Endodermal cell (in vitro differentiated cells): Measurements from ENCODE around the gene AK9. TPM values are rescaled to one million over a fixed set of nuclear protein-coding genes. Genes with fewer than 3 reads are reported as not detected.

ENCODE experiments used
- DNase-seq: peaks from one replicate; pipeline ENCODE4 v3.0.0-alpha.2; 2017
- H3K27ac ChIP-seq: 2 replicates; pipeline ENCODE4 v1.5.1; 2013; ENCODE audit warnings: mild to moderate bottlenecking, low read depth, low read length, moderate library complexity
- H3K27me3 ChIP-seq: 2 replicates; pipeline ENCODE4 v1.6.1; 2013; ENCODE audit warnings: mild to moderate bottlenecking, low read length, moderate library complexity; ENCODE audit not compliant: insufficient read depth, control insufficient read depth, poor library complexity, severe bottlenecking
- H3K36me3 ChIP-seq: 2 replicates; pipeline ENCODE4 v1.7.0; 2013; ENCODE audit warnings: mild to moderate bottlenecking, low read length, moderate library complexity; ENCODE audit not compliant: control insufficient read depth, insufficient read depth
- H3K4me1 ChIP-seq: one replicate; pipeline ENCODE4 v1.7.0; 2013; ENCODE audit warnings: low read length; ENCODE audit not compliant: control insufficient read depth, insufficient read depth
- H3K4me3 ChIP-seq: 2 replicates; pipeline ENCODE4 v1.5.1; 2013; ENCODE audit warnings: mild to moderate bottlenecking, low read length, moderate library complexity
- H3K9ac ChIP-seq: 2 replicates; pipeline ENCODE4 v1.6.1; 2013; ENCODE audit warnings: mild to moderate bottlenecking, low read length, moderate library complexity; ENCODE audit not compliant: poor library complexity, severe bottlenecking; ENCODE audit errors: extremely low read depth
- H3K9me3 ChIP-seq: 2 replicates; pipeline ENCODE4 v1.6.1; 2013; ENCODE audit warnings: mild to moderate bottlenecking, low read length, moderate library complexity; ENCODE audit not compliant: control insufficient read depth
- H3K27ac Mint-ChIP-seq: 2 replicates; pipeline ENCODE4 v1.8.0; 2020; ENCODE audit warnings: mixed read lengths
- H3K27me3 Mint-ChIP-seq: 2 replicates; pipeline ENCODE4 v1.8.0; 2021; ENCODE audit warnings: mild to moderate bottlenecking, mixed read lengths; ENCODE audit not compliant: insufficient read depth
- H3K36me3 Mint-ChIP-seq: 2 replicates; pipeline ENCODE4 v1.8.0; 2020; ENCODE audit warnings: low read depth, mixed read lengths
- H3K4me1 Mint-ChIP-seq: 2 replicates; pipeline ENCODE4 v1.8.0; 2020; ENCODE audit warnings: mixed read lengths
- H3K4me3 Mint-ChIP-seq: 2 replicates; pipeline ENCODE4 v1.8.0; 2020; ENCODE audit warnings: mild to moderate bottlenecking, moderate library complexity, mixed read lengths
- H3K9me3 Mint-ChIP-seq: 2 replicates; pipeline ENCODE4 v1.8.0; 2020; ENCODE audit warnings: mild to moderate bottlenecking, mixed read lengths
- CTCF ChIP-seq: fragments of 200-600 bp; sonication (generic); conservative IDR thresholded peaks from 2 replicates; pipeline ENCODE4 v1.5.0; 2021; ENCODE audit warnings: antibody characterized with exemption, mild to moderate bottlenecking
- WGBS, 2 experiments: methylation state at CpG; one replicate each; pipeline versions ENCODE4 v1.1.5 to v1.1.7; 2013; ENCODE audit warnings: missing lambda C conversion rate in 2 of 2, mixed read lengths in 1 of 2; ENCODE audit not compliant: insufficient coverage in 1 of 2, insufficient read length in 1 of 2; 5-methylcytosine and 5-hydroxymethylcytosine counted together
- total RNA-seq, 2 donors: library from RNA; stranded (reverse); fragmentation: NEBNext Ultra II Directional in 1 of 2; extraction: Animal tissue kit (Norgen Biotek cat#: 25700) in 1 of 2; gene quantifications; 2 replicates in 1 of 2; 3 replicates in 1 of 2; pipeline ENCODE4 v1.2.1, GENCODE V29; 2021

The AK9 gene
- total RNA-seq, 2 donors from 2014 or later, result 1.8 to 2.7 TPM

GRCh38 chr6:109722564-109723254 lies 31.7 kb upstream of the AK9 start:
- 94 to 97% methylated on average over 3 of the region's 3 CpGs for WGBS, 2 experiments

GRCh38 chr6:109722011-109722410 lies 31.0 kb upstream of the AK9 start:
- Mint-ChIP-seq H3K27me3 (no peaks in the 10 kb centered on the region), H3K9me3 (peaks cover 17% of the 10 kb centered on the region), H3K27ac (no peak overlapping the region), H3K4me3 (no peak overlapping the region), H3K4me1 (no peaks in the 10 kb centered on the region), H3K36me3 (peaks cover 43% of the 10 kb centered on the region)
- no peak for TF ChIP-seq CTCF
- WGBS, 2 experiments, result 95% methylated on average over 3 of the region's 3 CpGs; no CpG with 5 or more reads in 1 of the 2 experiments
- H3K9ac ChIP-seq, result no peak overlapping the region
- no peak overlapping the region for H3K4me3 ChIP-seq
- H3K36me3 ChIP-seq, result no peaks in the 10 kb centered on the region
- no peaks in the 10 kb centered on the region for H3K4me1 ChIP-seq
- H3K9me3 ChIP-seq, result peaks cover 8% of the 10 kb centered on the region
- H3K27ac ChIP-seq, result no peak overlapping the region
- H3K27me3 ChIP-seq, result no peaks in the 10 kb centered on the region
- DNase-seq, result no peak

More at GRCh38 chr6:109722564-109723254, 31.7 kb upstream of the AK9 start:
- no peak for DNase-seq
- Mint-ChIP-seq H3K27me3 (no peaks in the 10 kb centered on the region), H3K4me3 (no peak overlapping the region), H3K9me3 (peaks cover 17% of the 10 kb centered on the region), H3K36me3 (peaks cover 45% of the 10 kb centered on the region), H3K27ac (no peak overlapping the region), H3K4me1 (peaks cover 6% of the 10 kb centered on the region)
- Histone ChIP-seq H3K4me3 (no peak overlapping the region), H3K9ac (no peak overlapping the region), H3K9me3 (peaks cover 8% of the 10 kb centered on the region), H3K27ac (no peak overlapping the region), H3K4me1 (no peaks in the 10 kb centered on the region), H3K36me3 (no peaks in the 10 kb centered on the region), H3K27me3 (no peaks in the 10 kb centered on the region)
- no peak for TF ChIP-seq CTCF

- H3K4me1 Mint-ChIP-seq, result no peaks in the 10 kb centered on the region
- DNase-seq, result no peak
- H3K27ac Mint-ChIP-seq, result no peak overlapping the region
- Histone ChIP-seq H3K4me3 (no peak overlapping the region), H3K9me3 (peaks cover 5% of the 10 kb centered on the region), H3K4me1 (no peaks in the 10 kb centered on the region), H3K27ac (no peak overlapping the region), H3K36me3 (no peaks in the 10 kb centered on the region), H3K27me3 (no peaks in the 10 kb centered on the region), H3K9ac (no peak overlapping the region)
- no peak for TF ChIP-seq CTCF
- 90 to 94% methylated on average over 3 of the region's 3 CpGs for WGBS, 2 experiments
- peaks cover 32% of the 10 kb centered on the region for H3K36me3 Mint-ChIP-seq
- H3K4me3 Mint-ChIP-seq, result no peak overlapping the region
- no peaks in the 10 kb centered on the region for H3K27me3 Mint-ChIP-seq
- peaks cover 4% of the 10 kb centered on the region for H3K9me3 Mint-ChIP-seq
Measured at GRCh38 chr6:109720311-109720710, 29.3 kb upstream of the AK9 start.
